SK-N-SH (cell line): Measurements from ENCODE around the gene PICK1. TPM values are rescaled to one million over a fixed set of nuclear protein-coding genes. Genes with fewer than 3 reads are reported as not detected.

Experiments used
- CTCF ChIA-PET: fragments of 300-600, 350-600 bp; formaldehyde crosslinking; extraction: SDS; loops from one replicate; lab custom pipeline; 2021; lab: Yijun Ruan, JAX
- POLR2A ChIA-PET: fragments of 350-600 bp; sonication (Branson Sonifier 250); formaldehyde crosslinking; extraction: SDS; loops from one replicate; lab custom pipeline; 2020; ENCODE audit warnings: antibody characterized with exemption, inconsistent platforms; lab: Yijun Ruan, JAX
- DNase-seq: peaks from one replicate; pipeline ENCODE4 v3.0.0; 2012
- H2AFZ ChIP-seq: fragments of 200-600 bp; sonication (generic); 2 replicates; pipeline ENCODE4 v1.8.1; 2016; ENCODE audit warnings: antibody characterized with exemption, mild to moderate bottlenecking, low read depth
- H3F3A ChIP-seq: fragments of 200-600 bp; sonication (generic); replicated peaks from 2 replicates; pipeline ENCODE3; 2016; ENCODE audit warnings: antibody characterized with exemption, mild to moderate bottlenecking; ENCODE audit not compliant: insufficient read depth
- H3K27ac ChIP-seq, 2 experiments: fragments of 200-500 bp in 1 of 2; fragments of 200-600 bp in 1 of 2; sonication (Bioruptor generic) in 1 of 2; sonication (generic), shearing (Covaris generic) in 1 of 2; 2 replicates each; pipeline versions ENCODE4 v1.5.1 to v1.6.1; 2014 to 2016; ENCODE audit warnings: low read depth in 2 of 2, inconsistent platforms in 1 of 2, low read length in 1 of 2, mild to moderate bottlenecking in 1 of 2, mixed read lengths in 1 of 2
- H3K27me3 ChIP-seq: fragments of 200-600 bp; sonication (generic), shearing (Covaris generic); 2 replicates; pipeline ENCODE4 v1.6.1; 2016; ENCODE audit warnings: mixed run types; ENCODE audit not compliant: insufficient read depth
- H3K36me3 ChIP-seq, 2 experiments: fragments of 200-500 bp in 1 of 2; fragments of 200-600 bp in 1 of 2; sonication (Bioruptor generic) in 1 of 2; sonication (generic) in 1 of 2; replicated peaks in 1 of 2; 2 replicates each; pipeline versions ENCODE3 to v1.5.1; 2014 to 2016; ENCODE audit warnings: low read length in 1 of 2, mild to moderate bottlenecking in 1 of 2; ENCODE audit not compliant: insufficient read depth in 2 of 2, control insufficient read depth in 1 of 2
- H3K4me1 ChIP-seq, 2 experiments: fragments of 200-500 bp in 1 of 2; fragments of 200-600 bp in 1 of 2; sonication (Bioruptor generic) in 1 of 2; sonication (generic), shearing (Covaris generic) in 1 of 2; 2 replicates each; pipeline versions ENCODE4 v1.5.1 to v1.6.1; 2014 to 2016; ENCODE audit warnings: low read depth in 1 of 2, low read length in 1 of 2, mixed run types in 1 of 2; ENCODE audit not compliant: insufficient read depth in 2 of 2, control insufficient read depth in 1 of 2
- H3K4me2 ChIP-seq: fragments of 200-600 bp; sonication (generic), shearing (Covaris generic); 2 replicates; pipeline ENCODE4 v1.6.1; 2017; ENCODE audit warnings: mixed run types
- H3K4me3 ChIP-seq, 2 experiments: fragments of 200-500 bp in 1 of 2; fragments of 200-600 bp in 1 of 2; sonication (Bioruptor generic) in 1 of 2; sonication (generic), shearing (Covaris generic) in 1 of 2; 2 replicates each; pipeline versions ENCODE4 v1.5.1 to v1.8.1; 2014 to 2016; ENCODE audit warnings: low read depth in 2 of 2, inconsistent platforms in 1 of 2, low read length in 1 of 2, mild to moderate bottlenecking in 1 of 2, mixed read lengths in 1 of 2, moderate library complexity in 1 of 2
- H3K79me2 ChIP-seq: fragments of 200-600 bp; sonication (generic); 2 replicates; pipeline ENCODE4 v1.8.1; 2017; ENCODE audit warnings: mild to moderate bottlenecking; ENCODE audit not compliant: insufficient read depth
- H3K9ac ChIP-seq: fragments of 200-600 bp; sonication (generic); 2 replicates; pipeline ENCODE4 v1.6.1; 2017; ENCODE audit warnings: mixed run types
- H3K9me2 ChIP-seq: fragments of 200-600 bp; sonication (generic); 2 replicates; pipeline ENCODE4 v1.6.1; 2017; ENCODE audit warnings: mixed run types
- H3K9me3 ChIP-seq: fragments of 200-600 bp; sonication (generic); 2 replicates; pipeline ENCODE4 v1.6.1; 2017; ENCODE audit warnings: mixed run types, mild to moderate bottlenecking, moderate library complexity
- H4K20me1 ChIP-seq: fragments of 200-600 bp; sonication (generic); 2 replicates; pipeline ENCODE4 v1.6.1; 2017; ENCODE audit warnings: mild to moderate bottlenecking, mixed run types; ENCODE audit not compliant: insufficient read depth
- CHD2 ChIP-seq: fragments of 150-350 bp; IDR thresholded peaks from 2 replicates; pipeline ENCODE4 v1.6.1; 2018; ENCODE audit warnings: low read length; ENCODE audit not compliant: partially characterized antibody
- EP300 ChIP-seq, 2 experiments: IDR thresholded peaks; 2 replicates each; pipeline versions ENCODE4 v1.4.0 to v1.6.1; 2012; ENCODE audit warnings: borderline replicate concordance in 1 of 2, low read depth in 1 of 2, low read length in 1 of 2
- EZH2phosphoT487 ChIP-seq: fragments of 200-600 bp; sonication (generic); IDR thresholded peaks from 2 replicates; pipeline ENCODE4 v1.6.1; 2017; ENCODE audit warnings: low read depth, mixed run types, mild to moderate bottlenecking, antibody characterized with exemption, moderate library complexity, borderline replicate concordance
- FOSL2 ChIP-seq: IDR thresholded peaks from 2 replicates; pipeline ENCODE4 v1.4.0; 2012; ENCODE audit warnings: low read depth, mild to moderate bottlenecking, moderate library complexity, borderline replicate concordance
- FOXJ3 ChIP-seq: sonication (generic); formaldehyde crosslinking; IDR thresholded peaks from 2 replicates; pipeline ENCODE4 v1.5.1; 2020; ENCODE audit warnings: mild to moderate bottlenecking, missing genetic modification reagents
- FOXM1 ChIP-seq: IDR thresholded peaks from 2 replicates; pipeline ENCODE4 v1.4.0; 2012; ENCODE audit warnings: low read depth, mild to moderate bottlenecking
- GABPA ChIP-seq: IDR thresholded peaks from 2 replicates; pipeline ENCODE4 v1.4.0; 2012; ENCODE audit warnings: low read depth, mild to moderate bottlenecking
- GATA2 ChIP-seq: sonication (generic); formaldehyde crosslinking; IDR thresholded peaks from 2 replicates; pipeline ENCODE4 v1.5.0; 2020; ENCODE audit warnings: mild to moderate bottlenecking, missing genetic modification reagents
- JUND ChIP-seq: IDR thresholded peaks from 2 replicates; pipeline ENCODE4 v1.4.0; 2012
- MXI1 ChIP-seq: IDR thresholded peaks from 2 replicates; pipeline ENCODE4 v1.6.1; 2012; ENCODE audit warnings: mild to moderate bottlenecking, low read depth, low read length, improper control_type of control experiment
- NFIC ChIP-seq: IDR thresholded peaks from 2 replicates; pipeline ENCODE4 v1.4.0; 2012; ENCODE audit warnings: borderline replicate concordance
- POLR2AphosphoS5 ChIP-seq: IDR thresholded peaks from 2 replicates; pipeline ENCODE4 v1.6.1; 2012; ENCODE audit warnings: low read depth, low read length
- RCOR1 ChIP-seq: fragments of 150-350 bp; IDR thresholded peaks from 2 replicates; pipeline ENCODE4 v1.6.1; 2017; ENCODE audit warnings: antibody characterized with exemption, low read length
- RFX5 ChIP-seq: IDR thresholded peaks from 2 replicates; pipeline ENCODE4 v1.6.1; 2012; ENCODE audit warnings: mild to moderate bottlenecking, improper control_type of control experiment, low read length
- SIN3A ChIP-seq: IDR thresholded peaks from 2 replicates; pipeline ENCODE4 v1.6.1; 2012; ENCODE audit warnings: low read depth, mild to moderate bottlenecking, low read length, moderate library complexity, borderline replicate concordance
- SMC3 ChIP-seq: IDR thresholded peaks from 2 replicates; pipeline ENCODE4 v1.6.1; 2012; ENCODE audit warnings: low read depth, low read length, improper control_type of control experiment
- TEAD4 ChIP-seq: IDR thresholded peaks from 2 replicates; pipeline ENCODE4 v1.4.0; 2012; ENCODE audit warnings: mild to moderate bottlenecking, borderline replicate concordance; ENCODE audit not compliant: insufficient read depth
- WGBS: methylation state at CpG from one replicate; pipeline ENCODE4 v1.1.6; 2017; ENCODE audit warnings: low lambda C conversion rate; 5-methylcytosine and 5-hydroxymethylcytosine counted together
- polyA plus RNA-seq, 3 experiments: library from polyadenylated mRNA; depleted of rRNA; stranded (reverse); fragments of >200 nt; gene quantifications; 2 replicates each; pipeline ENCODE4 v1.2.3, GENCODE V29; 2012
- TF ChIP-seq, protein P1 (sequence below): IDR thresholded peaks from 2 replicates; pipeline ENCODE4 v1.4.0; 2012; ENCODE audit warnings: low read depth
- TF ChIP-seq, protein P2 (sequence below): IDR thresholded peaks from 2 replicates; pipeline ENCODE4 v1.4.0; 2012; ENCODE audit warnings: low read depth, borderline replicate concordance
- TF ChIP-seq, protein P3 (sequence below): fragments of 150-350 bp; IDR thresholded peaks from 2 replicates; pipeline ENCODE4 v1.6.1; 2016; ENCODE audit warnings: mild to moderate bottlenecking, low read depth, low read length

PICK1 gene
- polyA plus RNA-seq, 1 of the 3 experiments (the other 2 are of a cell fraction) = 36.8 TPM

DNA sequence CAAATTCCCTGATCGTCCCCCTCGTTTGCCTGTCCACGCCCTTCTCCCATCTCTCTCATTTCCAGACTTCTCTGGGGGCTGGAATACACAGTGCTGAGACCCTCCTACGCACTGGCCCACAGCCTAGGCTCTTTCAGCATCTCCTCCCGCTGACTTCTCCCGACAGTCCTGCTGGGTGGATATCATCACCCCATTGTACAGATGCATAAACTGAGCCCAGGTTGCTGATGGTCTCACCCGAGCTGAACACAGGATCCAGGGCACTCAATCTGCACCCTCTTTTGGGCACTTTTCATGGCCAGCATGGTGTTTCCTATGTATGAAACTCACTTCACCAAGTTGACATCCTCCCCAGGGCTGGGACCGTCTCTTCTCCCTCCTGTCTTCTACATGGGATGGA lies 31.7 kb upstream of the PICK1 start:
- Histone ChIP-seq H4K20me1 (no peaks in the 10 kb centered on the region), H3K9me3 (no peaks in the 10 kb centered on the region), H3K9ac (no peak overlapping the region), H3K36me3 (no peaks in the 10 kb centered on the region), H3K4me2 (no peak overlapping the region), H3K4me1 (no peaks in the 10 kb centered on the region), H3K27ac (no peak overlapping the region), H3K27me3 (no peaks in the 10 kb centered on the region), H2AFZ (no peak overlapping the region), H3K9me2 (no peaks in the 10 kb centered on the region), H3K4me3 (no peak overlapping the region), H3F3A (no peaks in the 10 kb centered on the region), H3K79me2 (no peaks in the 10 kb centered on the region)
- DNase-seq = no peak
- WGBS = 95% methylated on average over 6 of the region's 8 CpGs
- ChIA-PET CTCF (no interaction called here), POLR2A (no interaction called here)
- TF ChIP-seq GATA2 (no peak), EZH2phosphoT487 (no peak), SMC3 (no peak), MXI1 (no peak), FOSL2 (no peak), JUND (no peak), RFX5 (no peak), FOXM1 (no peak), NFIC (no peak), TEAD4 (no peak), GABPA (no peak), POLR2AphosphoS5 (no peak), FOXJ3 (CRISPR knock-in tag) (no peak), EP300 (IDR thresholded peaks at IDR 0.05; ENCODE audit: borderline replicate concordance in 1 of 2, low read depth in 1 of 2, low read length in 1 of 2) (no peak), SIN3A (no peak), CHD2 (no peak), RCOR1 (no peak)
- TF ChIP-seq, protein P1, sequence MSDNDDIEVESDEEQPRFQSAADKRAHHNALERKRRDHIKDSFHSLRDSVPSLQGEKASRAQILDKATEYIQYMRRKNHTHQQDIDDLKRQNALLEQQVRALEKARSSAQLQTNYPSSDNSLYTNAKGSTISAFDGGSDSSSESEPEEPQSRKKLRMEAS = no peak
- TF ChIP-seq, protein P2, sequence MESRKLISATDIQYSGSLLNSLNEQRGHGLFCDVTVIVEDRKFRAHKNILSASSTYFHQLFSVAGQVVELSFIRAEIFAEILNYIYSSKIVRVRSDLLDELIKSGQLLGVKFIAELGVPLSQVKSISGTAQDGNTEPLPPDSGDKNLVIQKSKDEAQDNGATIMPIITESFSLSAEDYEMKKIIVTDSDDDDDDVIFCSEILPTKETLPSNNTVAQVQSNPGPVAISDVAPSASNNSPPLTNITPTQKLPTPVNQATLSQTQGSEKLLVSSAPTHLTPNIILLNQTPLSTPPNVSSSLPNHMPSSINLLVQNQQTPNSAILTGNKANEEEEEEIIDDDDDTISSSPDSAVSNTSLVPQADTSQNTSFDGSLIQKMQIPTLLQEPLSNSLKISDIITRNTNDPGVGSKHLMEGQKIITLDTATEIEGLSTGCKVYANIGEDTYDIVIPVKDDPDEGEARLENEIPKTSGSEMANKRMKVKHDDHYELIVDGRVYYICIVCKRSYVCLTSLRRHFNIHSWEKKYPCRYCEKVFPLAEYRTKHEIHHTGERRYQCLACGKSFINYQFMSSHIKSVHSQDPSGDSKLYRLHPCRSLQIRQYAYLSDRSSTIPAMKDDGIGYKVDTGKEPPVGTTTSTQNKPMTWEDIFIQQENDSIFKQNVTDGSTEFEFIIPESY = no peak
- TF ChIP-seq, protein P3, sequence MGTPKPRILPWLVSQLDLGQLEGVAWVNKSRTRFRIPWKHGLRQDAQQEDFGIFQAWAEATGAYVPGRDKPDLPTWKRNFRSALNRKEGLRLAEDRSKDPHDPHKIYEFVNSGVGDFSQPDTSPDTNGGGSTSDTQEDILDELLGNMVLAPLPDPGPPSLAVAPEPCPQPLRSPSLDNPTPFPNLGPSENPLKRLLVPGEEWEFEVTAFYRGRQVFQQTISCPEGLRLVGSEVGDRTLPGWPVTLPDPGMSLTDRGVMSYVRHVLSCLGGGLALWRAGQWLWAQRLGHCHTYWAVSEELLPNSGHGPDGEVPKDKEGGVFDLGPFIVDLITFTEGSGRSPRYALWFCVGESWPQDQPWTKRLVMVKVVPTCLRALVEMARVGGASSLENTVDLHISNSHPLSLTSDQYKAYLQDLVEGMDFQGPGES = no peak
